Right lobe of liver (tissue), 4 donors: Measurements from ENCODE around the gene IL1F10.

Experiments
- POLR2A ChIP-seq: fragments of 450-650 bp; IDR thresholded peaks from one replicate; pipeline ENCODE4 v1.6.1; 2017; ENCODE audit warnings: antibody characterized with exemption, mild to moderate bottlenecking
- TF ChIP-seq, protein P1 (sequence below), 4 donors: fragments of 200-600 bp in 3 of 4; fragments of 450-650 bp in 1 of 4; IDR thresholded peaks; one replicate each; pipeline versions ENCODE4 v1.5.1 to v1.8.0; 2016 to 2022; ENCODE audit warnings: antibody characterized with exemption in 4 of 4, mild to moderate bottlenecking in 2 of 4
- donor health status: DM: no; HTN: no; CAD: no.
- donor health status: DM: no; HTN: no; CAD: no.
- donor health status: DM: no; HTN: yes; CAD: no.

DNA sequence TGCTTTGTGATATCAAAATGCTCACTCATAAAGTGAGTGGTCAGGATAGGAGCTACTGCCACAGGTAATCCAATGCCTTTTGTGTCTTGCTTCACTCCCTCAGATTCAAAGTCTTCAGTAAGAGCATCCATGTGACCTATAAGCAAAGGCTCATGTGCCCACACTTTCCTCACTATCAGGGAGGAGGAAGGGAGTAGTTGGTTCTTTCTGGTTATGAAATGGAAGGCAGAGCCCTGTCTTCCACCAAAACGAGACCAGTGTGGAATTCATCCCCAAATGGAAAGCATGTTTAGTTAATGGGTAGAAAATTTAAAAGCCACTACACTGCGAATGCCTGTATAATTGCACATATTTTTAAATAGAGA, 25.8 kb downstream of the IL1F10 start:
- TF ChIP-seq, protein P1, sequence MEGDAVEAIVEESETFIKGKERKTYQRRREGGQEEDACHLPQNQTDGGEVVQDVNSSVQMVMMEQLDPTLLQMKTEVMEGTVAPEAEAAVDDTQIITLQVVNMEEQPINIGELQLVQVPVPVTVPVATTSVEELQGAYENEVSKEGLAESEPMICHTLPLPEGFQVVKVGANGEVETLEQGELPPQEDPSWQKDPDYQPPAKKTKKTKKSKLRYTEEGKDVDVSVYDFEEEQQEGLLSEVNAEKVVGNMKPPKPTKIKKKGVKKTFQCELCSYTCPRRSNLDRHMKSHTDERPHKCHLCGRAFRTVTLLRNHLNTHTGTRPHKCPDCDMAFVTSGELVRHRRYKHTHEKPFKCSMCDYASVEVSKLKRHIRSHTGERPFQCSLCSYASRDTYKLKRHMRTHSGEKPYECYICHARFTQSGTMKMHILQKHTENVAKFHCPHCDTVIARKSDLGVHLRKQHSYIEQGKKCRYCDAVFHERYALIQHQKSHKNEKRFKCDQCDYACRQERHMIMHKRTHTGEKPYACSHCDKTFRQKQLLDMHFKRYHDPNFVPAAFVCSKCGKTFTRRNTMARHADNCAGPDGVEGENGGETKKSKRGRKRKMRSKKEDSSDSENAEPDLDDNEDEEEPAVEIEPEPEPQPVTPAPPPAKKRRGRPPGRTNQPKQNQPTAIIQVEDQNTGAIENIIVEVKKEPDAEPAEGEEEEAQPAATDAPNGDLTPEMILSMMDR (IDR thresholded peaks at IDR 0.05): no peak
- no peak for TF ChIP-seq POLR2A
